IMR-90 (cell line): ENCODE measurements around the gene FBXL13. TPM values are rescaled to one million over a fixed set of nuclear protein-coding genes. Genes with fewer than 3 reads are reported as not detected.

Source experiments
- ATAC-seq: fragments of 200-7000 bp; cut with Tn5 transposase; 2 replicates; pipeline ENCODE4 v1.9.1; 2020; ENCODE audit warnings: low read depth, mild to moderate bottlenecking, moderate library complexity
- BruUV-seq: library from RNA; stranded (reverse); fragments of 400-500 nt; replicated peaks from 2 replicates; lab custom pipeline; 2021; lab: Mats Ljungman, UMichigan
- CTCF ChIA-PET: fragments of 300-600 bp; formaldehyde crosslinking; extraction: SDS; loops from one replicate; lab custom pipeline; 2021; ENCODE audit warnings: antibody characterized with exemption; lab: Yijun Ruan, JAX
- POLR2A ChIA-PET: fragments of 300-600 bp; sonication (Branson Sonifier 250); formaldehyde crosslinking; loops from one replicate; lab custom pipeline; 2022; ENCODE audit warnings: antibody characterized with exemption; ENCODE audit not compliant: unreplicated experiment; lab: Charles Lee
- DNase-seq: peaks from one replicate; pipeline ENCODE4 v3.0.0; 2013
- H2AFZ ChIP-seq: replicated peaks from 2 replicates; pipeline ENCODE3; 2013; ENCODE audit warnings: low read length, mild to moderate bottlenecking; ENCODE audit not compliant: poor library complexity
- H2AK5ac ChIP-seq: 2 replicates; pipeline ENCODE4 v1.6.1; 2013; ENCODE audit warnings: low read depth, low read length, inconsistent platforms
- H2AK9ac ChIP-seq: replicated peaks from 2 replicates; pipeline ENCODE3; 2013; ENCODE audit warnings: mild to moderate bottlenecking, low read depth, low read length, moderate library complexity; ENCODE audit not compliant: poor library complexity
- H2BK120ac ChIP-seq: 2 replicates; pipeline ENCODE4 v1.6.1; 2013; ENCODE audit warnings: low read depth, low read length, inconsistent platforms
- H2BK15ac ChIP-seq: 3 replicates; pipeline ENCODE4 v1.6.1; 2013; ENCODE audit warnings: low read depth, low read length, inconsistent platforms
- H2BK20ac ChIP-seq: 2 replicates; pipeline ENCODE4 v1.6.1; 2013; ENCODE audit warnings: low read depth, mild to moderate bottlenecking, inconsistent platforms, low read length, moderate library complexity
- H2BK5ac ChIP-seq: 2 replicates; pipeline ENCODE4 v1.6.1; 2013; ENCODE audit warnings: mild to moderate bottlenecking, low read depth, low read length, inconsistent platforms; ENCODE audit not compliant: poor library complexity, severe bottlenecking
- H3K14ac ChIP-seq: replicated peaks from 2 replicates; pipeline ENCODE4 v1.6.1; 2013; ENCODE audit warnings: low read depth, low read length, inconsistent platforms
- H3K18ac ChIP-seq: 2 replicates; pipeline ENCODE4 v1.6.1; 2013; ENCODE audit warnings: low read depth, low read length, control low read depth
- H3K23ac ChIP-seq: 2 replicates; pipeline ENCODE4 v1.6.1; 2013; ENCODE audit warnings: low read depth, low read length, inconsistent platforms
- H3K27ac ChIP-seq: 2 replicates; pipeline ENCODE4 v1.5.1; 2013; ENCODE audit warnings: mild to moderate bottlenecking, control low read depth, low read length; ENCODE audit not compliant: insufficient read depth
- H3K27me3 ChIP-seq: 2 replicates; pipeline ENCODE4 v1.6.1; 2013; ENCODE audit warnings: low read length; ENCODE audit not compliant: control insufficient read depth, insufficient read depth
- H3K36me3 ChIP-seq: 2 replicates; pipeline ENCODE4 v1.6.1; 2013; ENCODE audit warnings: low read length, mixed read lengths; ENCODE audit not compliant: control insufficient read depth, insufficient read depth
- H3K4ac ChIP-seq: 2 replicates; pipeline ENCODE4 v1.6.1; 2013; ENCODE audit warnings: low read depth, low read length, inconsistent platforms
- H3K4me1 ChIP-seq: 2 replicates; pipeline ENCODE4 v1.6.1; 2013; ENCODE audit warnings: low read length, mixed read lengths; ENCODE audit not compliant: control insufficient read depth, insufficient read depth
- H3K4me2 ChIP-seq: 2 replicates; pipeline ENCODE4 v1.6.1; 2013; ENCODE audit warnings: low read depth, mild to moderate bottlenecking, control low read depth, low read length, moderate library complexity
- H3K4me3 ChIP-seq: 2 replicates; pipeline ENCODE4 v1.5.1; 2013; ENCODE audit warnings: low read depth, mild to moderate bottlenecking, control low read depth, low read length, moderate library complexity; ENCODE audit not compliant: insufficient read depth
- H3K56ac ChIP-seq: 2 replicates; pipeline ENCODE4 v1.6.1; 2013; ENCODE audit warnings: low read length, inconsistent platforms; ENCODE audit not compliant: insufficient read depth; ENCODE audit errors: extremely low read depth
- H3K79me1 ChIP-seq, 2 experiments: 2 replicates each; pipeline ENCODE4 v1.6.1; 2013; ENCODE audit warnings: low read length in 2 of 2, inconsistent platforms in 1 of 2, low read depth in 1 of 2
- H3K9ac ChIP-seq: 2 replicates; pipeline ENCODE4 v1.6.1; 2013; ENCODE audit warnings: low read depth, low read length, control low read depth
- H3K9me1 ChIP-seq: 2 replicates; pipeline ENCODE4 v1.6.1; 2013; ENCODE audit warnings: low read length, inconsistent platforms; ENCODE audit not compliant: insufficient read depth
- H3K9me3 ChIP-seq: 2 replicates; pipeline ENCODE4 v1.6.1; 2013; ENCODE audit warnings: low read length; ENCODE audit not compliant: control insufficient read depth, insufficient read depth
- H4K20me1 ChIP-seq: 2 replicates; pipeline ENCODE4 v1.6.1; 2013; ENCODE audit warnings: low read length, inconsistent platforms; ENCODE audit not compliant: insufficient read depth
- H4K5ac ChIP-seq: 2 replicates; pipeline ENCODE4 v1.6.1; 2013; ENCODE audit warnings: mild to moderate bottlenecking, low read depth, low read length, control low read depth
- H4K8ac ChIP-seq, 2 experiments: 2 replicates each; pipeline ENCODE4 v1.6.1; 2013; ENCODE audit warnings: low read depth in 2 of 2, low read length in 2 of 2, control low read depth in 1 of 2, inconsistent platforms in 1 of 2
- H4K91ac ChIP-seq: 2 replicates; pipeline ENCODE4 v1.6.1; 2013; ENCODE audit warnings: low read depth, low read length, inconsistent platforms; ENCODE audit not compliant: insufficient read depth
- BHLHE40 ChIP-seq: fragments of 150-350 bp; IDR thresholded peaks from 2 replicates; pipeline ENCODE4 v1.6.1; 2016; ENCODE audit warnings: mild to moderate bottlenecking, low read depth, low read length
- CEBPB ChIP-seq: IDR thresholded peaks from 2 replicates; pipeline ENCODE4 v1.6.1; 2012; ENCODE audit warnings: low read depth, low read length, improper control_type of control experiment
- CHD1 ChIP-seq: IDR thresholded peaks from 2 replicates; pipeline ENCODE4 v1.6.1; 2012; ENCODE audit warnings: low read depth, low read length, improper control_type of control experiment
- FOS ChIP-seq: fragments of 150-350 bp; IDR thresholded peaks from 2 replicates; pipeline ENCODE4 v1.6.1; 2016; ENCODE audit warnings: low read depth, low read length
- MAFK ChIP-seq: IDR thresholded peaks from 2 replicates; pipeline ENCODE4 v1.6.1; 2012; ENCODE audit warnings: low read depth, low read length, improper control_type of control experiment
- MAZ ChIP-seq: IDR thresholded peaks from 2 replicates; pipeline ENCODE4 v1.6.1; 2012; ENCODE audit warnings: low read depth, mild to moderate bottlenecking, low read length, improper control_type of control experiment, moderate library complexity, borderline replicate concordance
- MXI1 ChIP-seq: IDR thresholded peaks from 2 replicates; pipeline ENCODE4 v1.6.1; 2012; ENCODE audit warnings: low read depth, mild to moderate bottlenecking, low read length, moderate library complexity, borderline replicate concordance
- NFE2L2 ChIP-seq: fragments of 150-350 bp; IDR thresholded peaks from 2 replicates; pipeline ENCODE4 v1.6.1; 2016; ENCODE audit warnings: low read depth, mild to moderate bottlenecking, low read length
- POLR2A ChIP-seq: IDR thresholded peaks from 2 replicates; pipeline ENCODE4 v1.6.1; 2012; ENCODE audit warnings: mild to moderate bottlenecking, low read depth, low read length
- RAD21 ChIP-seq: IDR thresholded peaks from 2 replicates; pipeline ENCODE4 v1.6.1; 2012; ENCODE audit warnings: low read length, improper control_type of control experiment
- RCOR1 ChIP-seq: IDR thresholded peaks from 2 replicates; pipeline ENCODE4 v1.6.1; 2012; ENCODE audit warnings: mild to moderate bottlenecking, low read length, improper control_type of control experiment; ENCODE audit not compliant: insufficient replicate concordance
- RFX5 ChIP-seq: IDR thresholded peaks from 2 replicates; pipeline ENCODE4 v1.8.0; 2012; ENCODE audit warnings: low read depth, mild to moderate bottlenecking, low read length, moderate library complexity
- SMC3 ChIP-seq: fragments of 150-350 bp; IDR thresholded peaks from 2 replicates; pipeline ENCODE4 v1.6.1; 2016; ENCODE audit warnings: low read depth, mild to moderate bottlenecking, antibody characterized with exemption, low read length, moderate library complexity
- WGBS, 2 experiments: methylation state at CpG; one replicate each; pipeline versions ENCODE4 v1.1.5 to v1.1.7; 2013; ENCODE audit warnings: missing lambda C conversion rate in 2 of 2; ENCODE audit not compliant: insufficient read length in 1 of 2; ENCODE audit errors: extremely low coverage in 2 of 2; 5-methylcytosine and 5-hydroxymethylcytosine counted together
- dilution Hi-C: fragments of 300-500 bp; cut with HindIII; formaldehyde crosslinking; loops from one replicate; pipeline ENCODE4 v1.14.3; 2018; ENCODE audit warnings: low sequenced_read_pairs; ENCODE audit not compliant: unreplicated experiment
- in situ Hi-C: fragments of 300-500 bp; cut with MboI; formaldehyde crosslinking; loops from 3 replicates; pipeline ENCODE4 v1.14.3; 2019; ENCODE audit warnings: low sequenced_read_pairs, inconsistent platforms, mixed read lengths
- intact Hi-C: fragments of 100-400 bp; cut with micrococcal nuclease; formaldehyde crosslinking; loops from 2 replicates; pipeline ENCODE4 v1.10.0; 2022
- polyA plus RNA-seq, 3 experiments: library from polyadenylated mRNA; depleted of rRNA; stranded (reverse); fragments of >200 nt; gene quantifications; 2 replicates each; pipeline ENCODE4 v1.2.3, GENCODE V29; 2012; ENCODE audit warnings: low replicate concordance in 1 of 3
- total RNA-seq: library from RNA; depleted of rRNA; stranded (reverse); fragments of >200 nt; gene quantifications from 2 replicates; pipeline ENCODE4 v1.2.3, GENCODE V29; 2012
- TF ChIP-seq, protein P1 (sequence below): fragments of 150-350 bp; IDR thresholded peaks from 2 replicates; pipeline ENCODE4 v1.6.1; 2016; ENCODE audit warnings: low read depth, mild to moderate bottlenecking, low read length, moderate library complexity, borderline replicate concordance
- TF ChIP-seq, protein P2 (sequence below): fragments of 150-350 bp; IDR thresholded peaks from 2 replicates; pipeline ENCODE4 v1.6.1; 2017; ENCODE audit warnings: mild to moderate bottlenecking, antibody characterized with exemption, low read length, low read depth
- TF ChIP-seq, protein P3 (sequence below): conservative IDR thresholded peaks from 2 replicates; pipeline ENCODE4 v1.5.1; 2012; ENCODE audit warnings: mild to moderate bottlenecking, low read depth, low read length, improper control_type of control experiment

Gene FBXL13
- total and polyA plus RNA-seq, 2 of the 4 experiments (the other 2 are of a cell fraction), result 0.24 to 0.36 TPM

DNA sequence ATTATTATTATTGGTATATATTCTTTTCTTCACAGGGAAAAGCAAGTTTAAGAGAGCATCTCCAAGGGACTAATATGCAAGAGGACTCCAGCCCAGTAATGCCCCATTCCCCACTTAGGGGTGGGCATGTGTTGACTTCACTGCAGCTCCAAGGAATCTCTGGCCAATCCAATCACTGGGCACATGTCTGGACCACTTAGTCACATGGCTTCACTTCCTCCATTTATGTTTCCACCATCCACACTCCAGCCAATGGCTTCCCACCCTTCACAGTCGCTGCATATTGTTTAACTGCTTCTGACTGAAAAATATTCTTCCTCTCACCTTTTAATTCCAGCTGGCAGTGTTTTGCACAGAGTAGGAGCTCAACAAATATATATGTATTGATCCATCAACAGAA, 43.6 kb downstream of the FBXL13 start:
- DNase-seq (no peak), ATAC-seq (no peak)
- no peak overlapping the region for H3K18ac ChIP-seq
- no TSS peak for BruUV-seq
- no peaks in the 10 kb centered on the region for H3K36me3 ChIP-seq
- ChIA-PET POLR2A (no interaction called here), CTCF (no interaction called here)
- in situ Hi-C loops, result no loop called here
- intact Hi-C loops, result no loop called here
- dilution Hi-C loops, result no loop called here
- H2BK5ac ChIP-seq, result no peak overlapping the region
- H3K9me3 ChIP-seq, result no peaks in the 10 kb centered on the region
- H3K27ac ChIP-seq, result no peak overlapping the region
- no peaks in the 10 kb centered on the region for H3K27me3 ChIP-seq
- no peak overlapping the region for H4K5ac ChIP-seq
- no peak overlapping the region for H3K56ac ChIP-seq
- H2BK20ac ChIP-seq, result no peak overlapping the region
- no peak overlapping the region for H2AK5ac ChIP-seq
- WGBS, 2 experiments, result no CpG with 5 or more reads among the region's 1 CpG
- no peak overlapping the region for H2AK9ac ChIP-seq
- no peaks in the 10 kb centered on the region for H3K4me1 ChIP-seq
- H4K8ac ChIP-seq, result no peak overlapping the region
- peaks cover 4% of the 10 kb centered on the region; the same call in 1 of the 2 replicates for H3K9me1 ChIP-seq
- H3K4ac ChIP-seq, result no peak overlapping the region
- H3K79me1 ChIP-seq, result no peaks in the 10 kb centered on the region
- H2BK120ac ChIP-seq, result no peak overlapping the region
- H4K20me1 ChIP-seq, result no peaks in the 10 kb centered on the region
- TF ChIP-seq RCOR1 (no peak), BHLHE40 (no peak), SMC3 (no peak), CHD1 (no peak), RAD21 (no peak), CEBPB (no peak), MAFK (no peak), POLR2A (no peak), MXI1 (no peak), NFE2L2 (no peak), RFX5 (no peak), MAZ (no peak), FOS (no peak)
- TF ChIP-seq, protein P1, sequence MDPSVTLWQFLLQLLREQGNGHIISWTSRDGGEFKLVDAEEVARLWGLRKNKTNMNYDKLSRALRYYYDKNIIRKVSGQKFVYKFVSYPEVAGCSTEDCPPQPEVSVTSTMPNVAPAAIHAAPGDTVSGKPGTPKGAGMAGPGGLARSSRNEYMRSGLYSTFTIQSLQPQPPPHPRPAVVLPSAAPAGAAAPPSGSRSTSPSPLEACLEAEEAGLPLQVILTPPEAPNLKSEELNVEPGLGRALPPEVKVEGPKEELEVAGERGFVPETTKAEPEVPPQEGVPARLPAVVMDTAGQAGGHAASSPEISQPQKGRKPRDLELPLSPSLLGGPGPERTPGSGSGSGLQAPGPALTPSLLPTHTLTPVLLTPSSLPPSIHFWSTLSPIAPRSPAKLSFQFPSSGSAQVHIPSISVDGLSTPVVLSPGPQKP, result no peak
- TF ChIP-seq, protein P2, sequence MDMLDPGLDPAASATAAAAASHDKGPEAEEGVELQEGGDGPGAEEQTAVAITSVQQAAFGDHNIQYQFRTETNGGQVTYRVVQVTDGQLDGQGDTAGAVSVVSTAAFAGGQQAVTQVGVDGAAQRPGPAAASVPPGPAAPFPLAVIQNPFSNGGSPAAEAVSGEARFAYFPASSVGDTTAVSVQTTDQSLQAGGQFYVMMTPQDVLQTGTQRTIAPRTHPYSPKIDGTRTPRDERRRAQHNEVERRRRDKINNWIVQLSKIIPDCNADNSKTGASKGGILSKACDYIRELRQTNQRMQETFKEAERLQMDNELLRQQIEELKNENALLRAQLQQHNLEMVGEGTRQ, result no peak
- TF ChIP-seq, protein P3, sequence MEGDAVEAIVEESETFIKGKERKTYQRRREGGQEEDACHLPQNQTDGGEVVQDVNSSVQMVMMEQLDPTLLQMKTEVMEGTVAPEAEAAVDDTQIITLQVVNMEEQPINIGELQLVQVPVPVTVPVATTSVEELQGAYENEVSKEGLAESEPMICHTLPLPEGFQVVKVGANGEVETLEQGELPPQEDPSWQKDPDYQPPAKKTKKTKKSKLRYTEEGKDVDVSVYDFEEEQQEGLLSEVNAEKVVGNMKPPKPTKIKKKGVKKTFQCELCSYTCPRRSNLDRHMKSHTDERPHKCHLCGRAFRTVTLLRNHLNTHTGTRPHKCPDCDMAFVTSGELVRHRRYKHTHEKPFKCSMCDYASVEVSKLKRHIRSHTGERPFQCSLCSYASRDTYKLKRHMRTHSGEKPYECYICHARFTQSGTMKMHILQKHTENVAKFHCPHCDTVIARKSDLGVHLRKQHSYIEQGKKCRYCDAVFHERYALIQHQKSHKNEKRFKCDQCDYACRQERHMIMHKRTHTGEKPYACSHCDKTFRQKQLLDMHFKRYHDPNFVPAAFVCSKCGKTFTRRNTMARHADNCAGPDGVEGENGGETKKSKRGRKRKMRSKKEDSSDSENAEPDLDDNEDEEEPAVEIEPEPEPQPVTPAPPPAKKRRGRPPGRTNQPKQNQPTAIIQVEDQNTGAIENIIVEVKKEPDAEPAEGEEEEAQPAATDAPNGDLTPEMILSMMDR, result no peak
- no peak overlapping the region for H3K9ac ChIP-seq
- no peak overlapping the region for H3K14ac ChIP-seq
- H3K4me2 ChIP-seq, result no peak overlapping the region
- H2BK15ac ChIP-seq, result no peak overlapping the region
- no peak overlapping the region for H3K23ac ChIP-seq
- H3K4me3 ChIP-seq, result no peak overlapping the region
- H4K91ac ChIP-seq, result no peak overlapping the region
- no peak overlapping the region for H2AFZ ChIP-seq
